ENCODE results near the gene ZWILCH.

ZWILCH gene

GRCh38 chr15:66558271-66558670 lies 53.1 kb downstream of the ZWILCH start:
- no peak for DNase-seq

GRCh38 chr15:66560856-66561525 lies 55.9 kb downstream of the ZWILCH start:
- no peak for DNase-seq

GRCh38 chr15:66563126-66563525 lies 58.0 kb downstream of the ZWILCH start:
- no peak for DNase-seq

- no peak for DNase-seq
Measured at GRCh38 chr15:66563566-66564110, 58.5 kb downstream of the ZWILCH start.

- no peak for DNase-seq
Measured at GRCh38 chr15:66564136-66565041, 59.3 kb downstream of the ZWILCH start.

GRCh38 chr15:66565141-66565641 lies 60.1 kb downstream of the ZWILCH start:
- DNase-seq, result no peak

GRCh38 chr15:66565741-66566144 lies 60.6 kb downstream of the ZWILCH start, which contains the start of gene LCTL:
LCTL (minus strand) TSS chr15:66565998; CDS start chr15:66565365, 633 bp downstream.
- peak; percentile 31 for DNase-seq

- no peak for DNase-seq
Measured at GRCh38 chr15:66566963-66567531, 61.9 kb downstream of the ZWILCH start.

GRCh38 chr15:66567897-66568296 lies 62.8 kb downstream of the ZWILCH start:
- DNase-seq, result no peak

- DNase-seq, result no peak
Measured at GRCh38 chr15:66569461-66570137, 64.5 kb downstream of the ZWILCH start.

GRCh38 chr15:66570327-66570726 lies 65.2 kb downstream of the ZWILCH start:
- DNase-seq, result no peak

- no peak for DNase-seq
Measured at GRCh38 chr15:66570842-66571478, 65.8 kb downstream of the ZWILCH start.

- DNase-seq, result no peak
Measured at GRCh38 chr15:66572146-66572545, 67.0 kb downstream of the ZWILCH start.

GRCh38 chr15:66573348-66573718 lies 68.2 kb downstream of the ZWILCH start:
- no peak for DNase-seq

GRCh38 chr15:66573719-66574595 lies 68.8 kb downstream of the ZWILCH start:
- no peak for DNase-seq

GRCh38 chr15:66574596-66574950 lies 69.4 kb downstream of the ZWILCH start:
- DNase-seq, result no peak

- no peak for DNase-seq
Measured at GRCh38 chr15:66578286-66578875, 73.3 kb downstream of the ZWILCH start.

GRCh38 chr15:66580643-66581042 lies 75.5 kb downstream of the ZWILCH start:
- no peak for DNase-seq

GRCh38 chr15:66581972-66582537 lies 76.9 kb downstream of the ZWILCH start:
- no peak for DNase-seq

All from GOT3 (cell line).